HEK293 (cell line): Measurements from ENCODE around the gene TP53TG3.
"Not testable (repeated sequence)": the region's sequence is repeated elsewhere in the genome, so short reads cannot be mapped to it uniquely, and the experiment has no call there.

ENCODE experiments used
- CTCF ChIA-PET: fragments of 350-600 bp; formaldehyde crosslinking; extraction: SDS; loops from one replicate; lab custom pipeline; 2021; ENCODE audit warnings: antibody characterized with exemption; lab: Yijun Ruan, JAX
- POLR2A ChIA-PET: fragments of 300-600 bp; formaldehyde crosslinking; extraction: SDS; loops from one replicate; lab custom pipeline; 2020; ENCODE audit warnings: antibody characterized with exemption, inconsistent platforms; lab: Yijun Ruan, JAX
- H3K27ac ChIP-seq: fragments of 200-500 bp; sonication (Bioruptor generic); 2 replicates; pipeline ENCODE4 v1.5.1; 2014; ENCODE audit warnings: low read depth, low read length, control low read depth, inconsistent platforms; ENCODE audit errors: extremely low read depth
- H3K36me3 ChIP-seq, 2 experiments: fragments of 200-500 bp in 1 of 2; sonication (Bioruptor generic) in 1 of 2; 1 replicate in 1 of 2; 2 replicates in 1 of 2; pipeline ENCODE4 v1.5.1; 2014 to 2017; ENCODE audit warnings: inconsistent platforms in 2 of 2, low read length in 2 of 2; ENCODE audit not compliant: control insufficient read depth in 2 of 2, insufficient read depth in 1 of 2
- H3K4me1 ChIP-seq: fragments of 200-500 bp; sonication (Bioruptor generic); 2 replicates; pipeline ENCODE4 v1.5.1; 2014; ENCODE audit warnings: mild to moderate bottlenecking, low read length, inconsistent platforms; ENCODE audit not compliant: control insufficient read depth, insufficient read depth
- H3K4me3 ChIP-seq: 2 replicates; pipeline ENCODE4 v1.5.1; 2011; ENCODE audit warnings: low read depth, mild to moderate bottlenecking, control low read depth, low read length, moderate library complexity
- H3K9me3 ChIP-seq: fragments of 200-500 bp; sonication (Bioruptor generic); 2 replicates; pipeline ENCODE4 v1.5.1; 2014; ENCODE audit warnings: low read depth, low read length, inconsistent platforms; ENCODE audit not compliant: control insufficient read depth, insufficient read depth
- ATF2 ChIP-seq: fragments of 450-650 bp; formaldehyde crosslinking; IDR thresholded peaks from 2 replicates; pipeline ENCODE4 v1.5.1; 2016; ENCODE audit warnings: missing biosample characterization, missing genetic modification characterization, low read depth
- ZNF785 ChIP-seq: fragments of 450-650 bp; formaldehyde crosslinking; IDR thresholded peaks from 2 replicates; pipeline ENCODE4 v1.5.1; 2016; ENCODE audit warnings: missing biosample characterization, missing genetic modification characterization

Gene TP53TG3

DNA sequence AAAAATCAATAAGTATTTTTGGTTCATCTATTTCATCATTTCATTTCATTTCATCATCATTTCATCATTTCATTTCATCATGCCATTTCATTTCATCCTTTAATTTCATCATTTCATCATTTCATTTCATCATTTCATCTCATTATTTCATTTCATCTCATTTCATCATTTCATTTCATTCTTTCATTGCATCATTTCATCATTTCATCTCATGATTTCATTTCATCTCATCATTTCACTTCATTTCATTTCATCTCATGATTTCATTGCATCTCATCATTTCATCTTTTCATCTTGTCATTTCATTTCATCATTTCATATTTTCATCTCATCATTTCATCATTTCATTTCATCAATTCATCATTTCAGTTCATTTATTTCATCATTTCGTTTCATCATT, 31.2 kb downstream of the TP53TG3 start:
- H3K9me3 ChIP-seq, H3K27ac ChIP-seq, H3K4me3 ChIP-seq, POLR2A ChIA-PET, H3K36me3 ChIP-seq, CTCF ChIA-PET, H3K4me1 ChIP-seq: not testable (repeated sequence)
- peak; percentile 59 for TF ChIP-seq ATF2
- 0 out of 2 replicates have a peak, but pooled peaks have one; percentile 49 for TF ChIP-seq ZNF785 (tag by site-specific recombination)

- H3K9me3 ChIP-seq, H3K27ac ChIP-seq, H3K36me3 ChIP-seq, POLR2A ChIA-PET, H3K4me1 ChIP-seq, CTCF ChIA-PET, H3K4me3 ChIP-seq: not testable (repeated sequence)
These were observed 38.4 kb downstream of the TP53TG3 start for GRCh38 chr16:32637614-32638013.

DNA sequence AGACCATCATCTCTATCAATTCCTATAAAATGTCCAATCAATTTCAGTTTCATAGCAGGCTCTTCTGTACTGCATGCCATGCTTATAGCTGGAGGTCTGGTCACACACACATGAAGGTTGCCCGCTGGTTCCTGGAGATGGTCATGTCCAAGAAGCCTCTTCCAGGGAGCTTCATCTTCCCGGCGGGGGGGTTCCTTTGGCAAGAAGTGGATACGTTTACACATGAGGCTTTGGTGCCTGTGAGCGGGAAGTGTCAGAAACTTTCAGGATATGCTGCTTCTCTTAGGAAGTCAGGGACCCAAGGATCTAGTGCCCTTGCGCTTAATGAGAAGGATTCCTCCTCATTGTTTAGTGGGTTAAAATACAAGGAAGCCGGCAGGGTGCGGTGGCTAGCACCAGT, 43.9 kb downstream of the TP53TG3 start:
- H3K4me3 ChIP-seq, H3K4me1 ChIP-seq, H3K27ac ChIP-seq, H3K9me3 ChIP-seq, H3K36me3 ChIP-seq, CTCF ChIA-PET, POLR2A ChIA-PET: not testable (repeated sequence)
